Neural cell (in vitro differentiated cells): ENCODE measurements around the gene MADCAM1. TPM values are rescaled to one million over a fixed set of nuclear protein-coding genes. Genes with fewer than 3 reads are reported as not detected.

Experiments
- H2AFZ ChIP-seq: fragments of 200-600, 300-800 bp; sonication (generic), shearing (Covaris generic); 2 replicates; pipeline ENCODE4 v1.6.0; 2014; ENCODE audit warnings: low read depth, mild to moderate bottlenecking, antibody characterized with exemption, low read length, moderate library complexity
- H3F3A ChIP-seq: fragments of 200-600 bp; shearing (Covaris generic); 2 replicates; pipeline ENCODE4 v1.6.1; 2016; ENCODE audit warnings: mild to moderate bottlenecking, moderate library complexity, mixed read lengths, antibody characterized with exemption, low read length; ENCODE audit not compliant: insufficient read depth, poor library complexity, severe bottlenecking
- H3K27ac ChIP-seq: fragments of 200-600, 300-800 bp; sonication (generic), shearing (Covaris generic); 2 replicates; pipeline ENCODE4 v1.5.1; 2014; ENCODE audit warnings: mild to moderate bottlenecking, low read length, moderate library complexity
- H3K27me3 ChIP-seq: fragments of 300-800, 200-600 bp; sonication (generic), shearing (Covaris generic); 2 replicates; pipeline ENCODE4 v1.6.0; 2014; ENCODE audit warnings: mild to moderate bottlenecking, low read depth, low read length, moderate library complexity; ENCODE audit not compliant: insufficient read depth
- H3K36me3 ChIP-seq: fragments of 300-800, 200-600 bp; sonication (generic), shearing (Covaris generic); 2 replicates; pipeline ENCODE4 v1.5.1; 2014; ENCODE audit warnings: mild to moderate bottlenecking, antibody characterized with exemption, low read length, moderate library complexity; ENCODE audit not compliant: insufficient read depth
- H3K4me2 ChIP-seq: fragments of 300-800, 200-600 bp; sonication (generic), shearing (Covaris generic); 2 replicates; pipeline ENCODE4 v1.6.0; 2014; ENCODE audit warnings: mild to moderate bottlenecking, low read length
- H3K4me3 ChIP-seq: fragments of 300-800, 200-600 bp; sonication (generic), shearing (Covaris generic); 2 replicates; pipeline ENCODE4 v1.5.1; 2014; ENCODE audit warnings: mild to moderate bottlenecking, low read length, moderate library complexity
- H3K79me2 ChIP-seq: fragments of 200-600 bp; shearing (Covaris generic); replicated peaks from 2 replicates; pipeline ENCODE4 v1.6.0; 2014; ENCODE audit warnings: mild to moderate bottlenecking, low read length, moderate library complexity; ENCODE audit not compliant: insufficient read depth
- H3K9ac ChIP-seq: fragments of 300-800, 200-600 bp; sonication (generic), shearing (Covaris generic); 2 replicates; pipeline ENCODE4 v1.6.1; 2016; ENCODE audit warnings: mild to moderate bottlenecking, low read length, mixed read lengths
- H3K9me2 ChIP-seq: fragments of 200-600 bp; shearing (Covaris generic); 2 replicates; pipeline ENCODE4 v1.6.1; 2016; ENCODE audit warnings: mild to moderate bottlenecking, low read length, mixed read lengths; ENCODE audit not compliant: insufficient read depth
- H3K9me3 ChIP-seq: fragments of 200-600, 300-800 bp; sonication (generic), shearing (Covaris generic); 2 replicates; pipeline ENCODE4 v1.6.1; 2016; ENCODE audit warnings: mild to moderate bottlenecking, mixed run types, low read length, moderate library complexity, mixed read lengths
- H4K20me1 ChIP-seq: fragments of 200-600 bp; shearing (Covaris generic); 2 replicates; pipeline ENCODE4 v1.6.1; 2016; ENCODE audit warnings: mild to moderate bottlenecking, mixed run types; ENCODE audit not compliant: insufficient read depth
- CTCF ChIP-seq: fragments of 450-650 bp; IDR thresholded peaks from 2 replicates; pipeline ENCODE4 v1.5.1; 2014; ENCODE audit warnings: antibody characterized with exemption, mild to moderate bottlenecking, moderate library complexity; ENCODE audit not compliant: poor library complexity, severe bottlenecking
- EP300 ChIP-seq: fragments of 450-650 bp; conservative IDR thresholded peaks from 2 replicates; pipeline ENCODE4 v1.6.1; 2014; ENCODE audit warnings: antibody characterized with exemption, mild to moderate bottlenecking, moderate library complexity; ENCODE audit not compliant: poor library complexity, severe bottlenecking
- EZH2 ChIP-seq: fragments of 200-600, 300-800 bp; shearing (Covaris generic), sonication (generic); IDR thresholded peaks from 2 replicates; pipeline ENCODE4 v1.6.1; 2014; ENCODE audit warnings: antibody characterized with exemption, low read length, borderline replicate concordance, mild to moderate bottlenecking; ENCODE audit not compliant: insufficient read depth, poor library complexity, severe bottlenecking
- MXI1 ChIP-seq: fragments of 450-650 bp; conservative IDR thresholded peaks from 2 replicates; pipeline ENCODE4 v1.6.1; 2014; ENCODE audit warnings: antibody characterized with exemption, mild to moderate bottlenecking; ENCODE audit not compliant: poor library complexity, severe bottlenecking
- POLR2AphosphoS5 ChIP-seq: IDR thresholded peaks from 2 replicates; pipeline ENCODE4 v1.6.1; 2012
- RAD21 ChIP-seq: fragments of 450-650 bp; conservative IDR thresholded peaks from 2 replicates; pipeline ENCODE4 v1.6.1; 2014; ENCODE audit warnings: antibody characterized with exemption, mild to moderate bottlenecking, moderate library complexity
- REST ChIP-seq: IDR thresholded peaks from 2 replicates; pipeline ENCODE4 v1.6.1; 2012; ENCODE audit warnings: borderline replicate concordance
- SMC3 ChIP-seq: fragments of 450-650 bp; conservative IDR thresholded peaks from 2 replicates; pipeline ENCODE4 v1.6.1; 2014; ENCODE audit warnings: antibody characterized with exemption, mild to moderate bottlenecking, moderate library complexity; ENCODE audit not compliant: poor library complexity
- TAF1 ChIP-seq: IDR thresholded peaks from 2 replicates; pipeline ENCODE4 v1.6.1; 2012; ENCODE audit warnings: low read depth
- polyA plus RNA-seq: library from polyadenylated mRNA; depleted of rRNA; stranded (reverse); fragments of >200 nt; gene quantifications from 2 replicates; pipeline ENCODE4 v1.2.3, GENCODE V29; 2014

The MADCAM1 gene
- polyA plus RNA-seq, 1 donor from 2014 or later: 1.0 TPM

- Histone ChIP-seq H3K27me3 (no peaks in the 10 kb centered on the region), H3K4me3 (no peak overlapping the region), H3K79me2 (no peaks in the 10 kb centered on the region), H4K20me1 (no peaks in the 10 kb centered on the region), H3K4me2 (no peak overlapping the region), H3K27ac (no peak overlapping the region), H3K9me3 (no peaks in the 10 kb centered on the region), H3K9me2 (no peaks in the 10 kb centered on the region), H3F3A (no peaks in the 10 kb centered on the region), H3K36me3 (no peaks in the 10 kb centered on the region), H2AFZ (no peak overlapping the region), H3K9ac (no peak overlapping the region)
- TF ChIP-seq RAD21 (no peak), TAF1 (no peak), MXI1 (no peak), EP300 (no peak), CTCF (no peak), SMC3 (no peak), EZH2 (no peak), REST (no peak), POLR2AphosphoS5 (no peak)
These were observed 21.7 kb downstream of the MADCAM1 start for GRCh38 chr19:517721-518597.

- H3K4me3 ChIP-seq: no peak overlapping the region
- H3K4me2 ChIP-seq: no peak overlapping the region
- TF ChIP-seq TAF1 (no peak), SMC3 (no peak), MXI1 (no peak), EZH2 (no peak), CTCF (no peak), RAD21 (no peak), REST (no peak), EP300 (no peak), POLR2AphosphoS5 (no peak)
These were observed 22.4 kb downstream of the MADCAM1 start for GRCh38 chr19:518598-519231.

More at GRCh38 chr19:518598-519231, 22.4 kb downstream of the MADCAM1 start:
- Histone ChIP-seq H3K9me2 (no peaks in the 10 kb centered on the region), H4K20me1 (no peaks in the 10 kb centered on the region), H3K27ac (no peak overlapping the region), H3K36me3 (no peaks in the 10 kb centered on the region), H2AFZ (no peak overlapping the region), H3K27me3 (no peaks in the 10 kb centered on the region), H3K79me2 (no peaks in the 10 kb centered on the region), H3K9ac (no peak overlapping the region), H3F3A (no peaks in the 10 kb centered on the region), H3K9me3 (no peaks in the 10 kb centered on the region)
